B cell (primary cell): ENCODE results near the gene DYNC2H1.

Source experiments
- EZH2 ChIP-seq: IDR thresholded peaks from 2 replicates; pipeline ENCODE4 v1.6.1; 2012; ENCODE audit warnings: borderline replicate concordance, low read depth, mild to moderate bottlenecking, moderate library complexity, low read length; ENCODE audit not compliant: insufficient read depth, poor library complexity, severe bottlenecking
- TF ChIP-seq, protein P1 (sequence below): fragments of 200-600 bp; IDR thresholded peaks from one replicate; pipeline ENCODE4 v1.8.0; 2022; ENCODE audit warnings: antibody characterized with exemption, mild to moderate bottlenecking

DNA sequence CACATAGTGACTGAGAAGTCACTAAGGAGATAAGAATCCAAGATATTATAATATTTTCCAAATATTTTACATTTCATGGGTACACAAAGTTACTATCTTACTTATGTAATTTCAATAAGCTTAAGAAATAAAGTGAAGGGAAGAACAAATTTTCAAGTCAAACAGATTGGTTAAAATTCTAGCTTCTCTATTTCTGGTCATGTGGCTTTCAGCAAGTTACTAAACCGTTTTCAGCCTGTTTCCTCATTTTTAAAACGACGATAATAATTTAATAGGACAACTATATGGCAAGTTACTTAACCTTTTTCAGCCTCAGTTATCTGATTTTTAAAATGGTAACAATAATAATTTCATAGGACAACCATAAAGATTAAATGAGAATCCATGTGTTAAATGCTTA is 32.9 kb upstream of the DYNC2H1 start:
- TF ChIP-seq, protein P1, sequence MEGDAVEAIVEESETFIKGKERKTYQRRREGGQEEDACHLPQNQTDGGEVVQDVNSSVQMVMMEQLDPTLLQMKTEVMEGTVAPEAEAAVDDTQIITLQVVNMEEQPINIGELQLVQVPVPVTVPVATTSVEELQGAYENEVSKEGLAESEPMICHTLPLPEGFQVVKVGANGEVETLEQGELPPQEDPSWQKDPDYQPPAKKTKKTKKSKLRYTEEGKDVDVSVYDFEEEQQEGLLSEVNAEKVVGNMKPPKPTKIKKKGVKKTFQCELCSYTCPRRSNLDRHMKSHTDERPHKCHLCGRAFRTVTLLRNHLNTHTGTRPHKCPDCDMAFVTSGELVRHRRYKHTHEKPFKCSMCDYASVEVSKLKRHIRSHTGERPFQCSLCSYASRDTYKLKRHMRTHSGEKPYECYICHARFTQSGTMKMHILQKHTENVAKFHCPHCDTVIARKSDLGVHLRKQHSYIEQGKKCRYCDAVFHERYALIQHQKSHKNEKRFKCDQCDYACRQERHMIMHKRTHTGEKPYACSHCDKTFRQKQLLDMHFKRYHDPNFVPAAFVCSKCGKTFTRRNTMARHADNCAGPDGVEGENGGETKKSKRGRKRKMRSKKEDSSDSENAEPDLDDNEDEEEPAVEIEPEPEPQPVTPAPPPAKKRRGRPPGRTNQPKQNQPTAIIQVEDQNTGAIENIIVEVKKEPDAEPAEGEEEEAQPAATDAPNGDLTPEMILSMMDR: no peak
- TF ChIP-seq EZH2: no peak
